GM19240 (cell line): ENCODE results near the gene MCU.
A peak's percentile ranks its signal among the peaks of the same experiment; 100 is the strongest.
"Not testable (repeated sequence)": the region's sequence is repeated elsewhere in the genome, so short reads cannot be mapped to it uniquely, and the experiment has no call there.

Experiments
- DNase-seq: peaks from one replicate; pipeline ENCODE4 v3.0.0; 2011; ENCODE audit warnings: low spot score; ENCODE audit not compliant: insufficient read length

MCU gene, protein sequence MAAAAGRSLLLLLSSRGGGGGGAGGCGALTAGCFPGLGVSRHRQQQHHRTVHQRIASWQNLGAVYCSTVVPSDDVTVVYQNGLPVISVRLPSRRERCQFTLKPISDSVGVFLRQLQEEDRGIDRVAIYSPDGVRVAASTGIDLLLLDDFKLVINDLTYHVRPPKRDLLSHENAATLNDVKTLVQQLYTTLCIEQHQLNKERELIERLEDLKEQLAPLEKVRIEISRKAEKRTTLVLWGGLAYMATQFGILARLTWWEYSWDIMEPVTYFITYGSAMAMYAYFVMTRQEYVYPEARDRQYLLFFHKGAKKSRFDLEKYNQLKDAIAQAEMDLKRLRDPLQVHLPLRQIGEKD

DNA sequence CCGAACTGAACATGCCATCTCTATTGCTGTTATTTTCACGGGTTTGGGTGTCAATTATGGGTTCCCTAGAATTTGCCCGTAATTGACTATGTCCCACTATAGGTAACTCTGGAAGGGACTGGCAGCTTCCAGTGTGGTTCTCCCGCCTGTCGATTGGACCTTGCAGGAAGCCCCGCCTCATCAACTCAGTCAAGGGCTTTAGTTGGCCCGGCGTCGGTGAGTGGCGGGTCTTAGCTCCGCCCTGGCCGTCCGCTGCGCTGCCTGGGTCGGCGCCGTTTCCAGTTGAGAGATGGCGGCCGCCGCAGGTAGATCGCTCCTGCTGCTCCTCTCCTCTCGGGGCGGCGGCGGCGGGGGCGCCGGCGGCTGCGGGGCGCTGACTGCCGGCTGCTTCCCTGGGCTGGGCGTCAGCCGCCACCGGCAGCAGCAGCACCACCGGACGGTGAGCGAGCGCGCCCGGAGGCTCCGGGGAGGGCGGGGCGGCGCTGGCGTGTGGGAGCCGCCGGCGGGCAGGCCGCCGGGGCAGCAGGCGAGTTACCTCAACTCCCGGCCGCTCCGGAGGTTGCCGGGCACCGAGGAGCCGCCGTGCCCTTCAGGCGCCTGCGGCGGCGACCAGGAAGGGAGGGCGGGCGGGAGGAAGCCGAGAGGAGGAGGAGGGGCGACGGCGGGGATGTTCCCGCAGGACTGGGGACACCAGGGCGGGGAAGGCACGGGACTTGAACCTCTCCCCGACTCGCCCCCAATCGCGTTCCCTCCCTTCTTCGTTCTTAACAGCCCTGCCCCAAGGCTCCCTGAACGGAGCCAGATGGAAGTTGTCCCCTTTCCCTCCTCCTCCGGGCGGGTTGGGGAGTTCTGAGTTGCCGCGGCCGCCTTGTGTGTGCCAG, at the start of gene MCU:
TSS of gene MCU (plus strand) at position 281 of the 881 bp plus-strand sequence. CDS start at position 290, 9 bp downstream.
- DNase-seq = peak; percentile 79

DNA sequence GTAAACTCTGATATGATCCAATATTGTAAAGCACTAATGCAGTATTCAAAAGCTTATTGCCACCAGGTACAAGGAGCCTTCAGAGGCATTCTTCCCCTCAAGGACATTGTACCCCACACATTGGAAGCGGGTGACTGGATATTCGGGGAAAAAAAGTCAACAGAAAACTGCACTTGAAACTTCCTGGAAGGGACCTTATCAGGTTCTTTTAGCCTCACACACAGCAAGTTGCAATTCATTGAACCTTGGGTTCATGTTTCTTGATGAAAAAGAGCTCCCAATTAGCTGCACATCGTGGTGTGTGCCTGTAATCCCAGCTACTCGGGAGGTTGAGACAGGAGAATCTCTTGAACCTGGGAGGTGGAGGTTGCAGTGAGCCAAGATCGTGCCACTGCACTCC, 49.6 kb upstream of the MCU start:
- no peak for DNase-seq

- no peak for DNase-seq
Observed at GRCh38 chr10:72645263-72645858, 46.6 kb upstream of the MCU start.

- DNase-seq = not testable (repeated sequence)
Observed at GRCh38 chr10:72646971-72647370, 45.0 kb upstream of the MCU start.

GRCh38 chr10:72648301-72648700, 43.6 kb upstream of the MCU start:
- no peak for DNase-seq

GRCh38 chr10:72649291-72649690, 42.7 kb upstream of the MCU start:
- no peak for DNase-seq

DNA sequence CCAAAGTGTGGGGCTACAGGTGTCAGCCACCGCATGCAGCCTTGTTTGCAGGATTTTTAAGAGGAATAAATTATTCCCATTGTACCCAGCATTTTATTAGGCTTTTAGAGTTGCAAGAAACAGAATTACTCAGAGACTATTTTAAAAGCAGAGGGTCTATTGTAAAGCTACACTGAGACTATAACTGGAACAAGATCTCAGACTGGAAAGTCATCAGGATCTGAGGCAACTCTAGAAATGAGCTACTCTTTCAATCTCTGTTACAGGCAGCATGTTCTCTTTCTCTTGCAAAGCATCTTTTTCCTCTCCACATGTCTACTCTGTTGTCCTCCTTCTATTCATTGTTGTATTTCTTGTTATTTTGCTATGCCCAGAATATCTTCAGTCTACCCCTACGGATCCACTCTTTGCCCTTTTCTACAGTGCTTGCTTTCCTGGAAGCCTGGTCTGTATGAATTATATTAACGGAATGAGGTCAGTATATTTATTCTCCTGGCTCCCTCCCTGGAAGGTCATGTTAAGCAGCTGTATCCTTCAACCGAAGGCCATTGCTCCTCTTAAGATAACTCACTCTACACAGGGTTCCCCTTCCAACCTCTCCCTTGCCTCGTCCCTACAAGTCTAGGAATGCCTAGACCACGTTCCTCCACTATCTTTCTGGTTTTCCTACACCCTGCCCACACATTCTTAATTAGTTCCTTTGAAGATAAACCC, 38.4 kb upstream of the MCU start:
- DNase-seq = no peak

DNA sequence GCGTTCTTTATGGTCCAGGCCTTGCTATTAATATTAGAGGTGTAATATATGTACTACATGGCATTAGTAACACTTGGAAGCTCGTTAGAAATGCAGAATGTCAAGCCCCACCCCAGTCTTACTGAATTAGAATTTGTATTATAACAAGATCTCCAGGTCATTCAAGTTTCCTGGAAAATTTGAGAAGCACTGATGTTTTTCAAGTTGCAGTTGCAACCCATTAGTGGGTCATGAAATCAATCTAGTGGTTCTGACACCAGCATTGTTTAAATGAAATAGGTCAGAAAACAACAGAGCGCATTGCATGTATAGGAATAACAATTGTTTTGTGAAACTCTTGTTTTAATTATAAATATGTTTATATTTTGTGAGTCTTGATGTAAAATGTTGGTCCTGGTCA, 37.2 kb upstream of the MCU start:
- no peak for DNase-seq

- no peak for DNase-seq
Observed at GRCh38 chr10:72658696-72659400, 33.1 kb upstream of the MCU start.

DNA sequence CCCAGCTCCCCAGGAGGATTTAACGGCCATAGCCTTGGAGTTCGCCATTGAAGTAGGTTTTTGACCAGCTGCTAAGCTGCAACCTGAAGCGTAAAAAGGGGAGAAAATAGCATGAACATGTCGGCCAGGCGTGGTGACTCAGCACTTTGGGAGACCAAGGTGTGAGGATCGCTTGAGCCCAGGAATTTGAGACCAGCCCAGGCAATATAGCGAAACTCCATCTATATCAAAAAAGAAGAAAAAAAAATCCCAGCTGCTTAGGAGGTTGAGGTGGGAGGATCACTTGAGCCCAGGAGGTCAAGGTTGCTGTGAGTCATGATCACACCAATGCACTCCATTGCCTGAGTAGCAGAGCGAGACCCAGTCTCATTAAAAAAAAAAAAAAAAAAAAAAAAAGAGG, 32.2 kb upstream of the MCU start:
- DNase-seq = no peak

DNA sequence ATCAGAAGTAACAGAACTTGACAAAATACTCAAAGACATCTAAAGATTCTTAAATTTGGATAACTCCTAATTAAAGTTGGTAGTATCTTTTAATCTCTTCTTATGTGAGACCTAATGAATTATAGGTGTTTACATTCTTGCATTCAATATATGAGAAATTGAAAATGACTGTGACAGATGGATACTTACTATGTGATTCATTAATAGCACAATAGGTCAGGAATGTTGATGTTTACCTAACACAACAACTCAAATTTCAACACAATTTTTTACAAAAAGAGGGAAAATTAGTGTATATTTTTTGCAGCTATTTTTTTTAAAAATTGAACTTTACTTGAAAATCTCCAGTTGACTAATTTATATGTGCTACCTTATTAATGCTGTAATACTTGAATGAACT, 31.7 kb upstream of the MCU start:
- DNase-seq = no peak

DNA sequence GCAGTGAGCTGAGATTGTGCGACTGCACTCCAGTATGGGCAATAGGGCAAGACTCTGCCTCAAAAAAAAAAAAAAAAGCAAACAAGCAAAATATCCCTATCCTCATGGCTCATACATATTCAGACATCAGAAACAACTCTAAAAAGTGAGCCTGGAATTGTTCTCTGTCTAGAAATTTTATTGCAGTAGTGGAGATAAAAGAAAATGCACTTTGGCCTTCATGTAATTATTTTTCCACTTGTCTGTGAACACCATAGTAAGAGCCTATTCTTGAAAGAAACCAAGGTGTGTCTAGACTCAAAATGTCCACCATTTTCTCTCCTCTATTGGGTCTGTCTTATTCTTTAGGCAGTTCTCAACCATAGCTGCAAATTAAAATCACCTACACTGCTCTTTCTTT, 30.5 kb upstream of the MCU start:
- no peak for DNase-seq

DNA sequence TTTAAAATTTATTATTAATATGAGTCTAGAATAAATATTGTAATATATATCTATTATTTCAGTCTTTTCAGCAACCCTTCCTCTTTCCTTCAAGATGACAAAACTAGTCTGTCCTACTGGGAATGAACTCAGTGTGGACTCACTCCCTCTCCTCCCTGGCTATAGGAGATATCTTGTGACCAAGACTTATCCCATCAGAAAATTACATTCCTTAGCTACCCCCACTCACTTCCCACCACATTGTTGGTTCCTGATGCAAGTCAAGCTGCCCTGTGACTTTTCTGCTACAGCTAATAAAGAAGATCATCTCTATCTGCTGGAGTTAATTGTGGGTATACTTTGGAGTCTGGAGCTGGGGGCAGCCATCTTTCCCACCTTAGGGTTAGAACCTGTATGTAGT, 28.0 kb upstream of the MCU start:
- no peak for DNase-seq

DNA sequence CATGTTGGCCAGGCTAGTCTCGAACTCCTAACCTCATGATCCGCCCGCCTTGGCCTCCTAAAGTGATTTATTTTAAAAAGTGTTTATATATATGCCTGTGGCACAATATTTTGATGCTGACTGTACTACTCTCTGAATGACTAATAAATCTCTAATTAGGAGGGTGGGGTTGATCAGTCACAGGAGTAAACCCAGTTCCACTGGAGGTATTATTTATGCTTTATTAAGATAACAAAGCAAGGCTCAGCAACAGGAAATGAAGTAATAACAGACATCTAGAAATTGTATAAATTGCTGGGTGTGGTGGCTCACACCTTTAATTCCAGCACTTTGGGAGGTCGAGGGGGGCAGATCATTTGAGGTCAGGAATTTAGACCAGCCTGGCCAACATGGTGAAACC, 26.0 kb upstream of the MCU start:
- DNase-seq = no peak

- DNase-seq = no peak
Observed at GRCh38 chr10:72667207-72667864, 24.6 kb upstream of the MCU start.

GRCh38 chr10:72673280-72673679, 18.7 kb upstream of the MCU start:
- no peak for DNase-seq

DNA sequence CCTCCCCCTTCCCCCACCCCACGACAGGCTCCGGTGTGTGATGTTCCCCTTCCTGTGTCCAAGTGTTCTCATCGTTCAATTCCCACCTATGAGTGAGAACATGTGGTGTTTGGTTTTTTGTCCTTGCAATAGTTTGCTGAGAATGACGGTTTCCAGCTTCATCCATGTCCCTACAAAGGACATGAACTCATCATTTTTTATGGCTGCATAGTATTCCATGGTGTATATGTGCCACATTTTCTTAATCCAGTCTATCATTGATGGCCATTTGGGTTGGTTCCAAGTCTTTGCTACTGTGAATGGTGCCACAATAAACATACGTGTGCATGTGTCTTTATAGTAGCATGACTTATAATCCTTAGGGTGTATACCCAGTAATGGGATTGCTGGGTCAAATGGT, 17.8 kb upstream of the MCU start:
- DNase-seq = not testable (repeated sequence)

GRCh38 chr10:72679838-72680241, 12.1 kb upstream of the MCU start:
- DNase-seq = no peak

DNA sequence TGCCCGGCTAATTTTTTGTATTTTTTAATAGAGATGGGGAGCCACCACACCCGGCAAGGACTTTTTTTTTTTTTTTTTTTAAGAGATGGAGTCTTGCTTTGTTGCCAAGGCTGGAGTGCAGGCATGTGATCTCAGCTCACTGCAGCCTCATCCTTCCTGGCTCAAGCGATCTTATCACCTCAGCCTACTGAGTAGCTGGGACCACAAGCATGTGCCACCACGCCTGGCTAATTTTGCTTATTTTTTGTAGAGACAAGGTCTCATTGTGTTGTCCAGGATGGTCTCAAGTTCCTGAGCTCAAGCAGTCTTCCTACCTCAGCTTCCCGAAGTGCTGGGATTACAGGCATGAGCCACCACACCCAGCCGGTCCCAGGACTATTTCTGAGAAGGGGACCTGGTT, 9.3 kb upstream of the MCU start:
- DNase-seq = no peak

DNA sequence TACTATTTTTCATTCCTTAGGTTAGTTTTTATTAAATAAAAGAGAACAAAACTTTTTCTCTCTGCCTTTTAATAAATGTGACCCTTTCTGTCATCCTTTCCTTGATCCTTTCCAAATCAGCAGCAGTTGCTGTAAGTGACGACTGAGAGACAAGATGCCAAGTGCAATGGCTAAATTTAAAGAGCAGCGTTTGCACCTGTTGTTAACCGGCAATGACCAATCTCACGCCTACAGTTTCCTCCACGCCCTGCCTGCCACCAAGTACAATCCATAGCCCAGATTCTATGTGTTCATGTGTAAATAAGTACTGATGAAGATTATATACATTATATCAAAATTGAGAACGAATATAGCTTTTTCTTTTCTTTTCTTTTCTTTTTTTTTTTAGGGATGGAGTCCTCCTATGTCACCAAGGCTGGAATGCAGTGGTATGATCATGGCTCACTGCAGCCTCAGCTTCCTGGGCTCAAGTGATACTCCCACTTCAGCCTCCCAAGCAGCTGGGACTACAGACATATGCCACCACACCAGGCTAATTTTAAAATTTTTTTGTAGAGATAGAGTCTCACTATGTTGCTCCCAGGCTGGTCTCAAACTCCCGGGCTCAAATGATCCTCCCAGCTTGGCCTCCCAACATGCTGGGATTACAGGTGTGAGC, 6.5 kb upstream of the MCU start:
- DNase-seq = no peak
